H9 (cell line): ENCODE measurements around the gene MALT1. TPM values are rescaled to one million over a fixed set of nuclear protein-coding genes. Genes with fewer than 3 reads are reported as not detected.

Source experiments
- DNase-seq: peaks from one replicate; pipeline ENCODE4 v3.0.0-alpha.2; 2017
- H2AFZ ChIP-seq: one replicate; pipeline ENCODE4 v1.6.1; 2013; ENCODE audit warnings: mild to moderate bottlenecking, low read length, control low read depth, moderate library complexity
- H2AK5ac ChIP-seq: 2 replicates; pipeline ENCODE4 v1.6.1; 2013; ENCODE audit warnings: low read length, control low read depth, mixed read lengths; ENCODE audit not compliant: insufficient read length
- H2BK120ac ChIP-seq: one replicate; pipeline ENCODE4 v1.6.1; 2013; ENCODE audit warnings: low read depth, mild to moderate bottlenecking, low read length, control low read depth, inconsistent platforms; ENCODE audit not compliant: poor library complexity, severe bottlenecking
- H2BK12ac ChIP-seq: 2 replicates; pipeline ENCODE4 v1.6.1; 2013; ENCODE audit warnings: low read length, control low read depth, mixed read lengths, low read depth; ENCODE audit not compliant: insufficient read length
- H2BK15ac ChIP-seq: 2 replicates; pipeline ENCODE4 v1.6.1; 2013; ENCODE audit warnings: low read depth, low read length, control low read depth
- H2BK20ac ChIP-seq: one replicate; pipeline ENCODE4 v1.6.1; 2013; ENCODE audit warnings: low read depth, mild to moderate bottlenecking, low read length, control low read depth, inconsistent platforms; ENCODE audit not compliant: poor library complexity, severe bottlenecking
- H2BK5ac ChIP-seq: 2 replicates; pipeline ENCODE4 v1.6.1; 2013; ENCODE audit warnings: low read length, control low read depth, mixed read lengths; ENCODE audit not compliant: insufficient read length
- H3K14ac ChIP-seq: 2 replicates; pipeline ENCODE4 v1.6.1; 2013; ENCODE audit warnings: low read length, control low read depth; ENCODE audit not compliant: insufficient read depth
- H3K18ac ChIP-seq: 2 replicates; pipeline ENCODE4 v1.6.1; 2013; ENCODE audit warnings: low read depth, mild to moderate bottlenecking, mixed read lengths, low read length, control low read depth; ENCODE audit not compliant: insufficient read length
- H3K23ac ChIP-seq: 2 replicates; pipeline ENCODE4 v1.6.1; 2013; ENCODE audit warnings: low read length, control low read depth, mixed read lengths, low read depth; ENCODE audit not compliant: insufficient read length
- H3K23me2 ChIP-seq: 2 replicates; pipeline ENCODE4 v1.6.1; 2013; ENCODE audit warnings: low read depth, mild to moderate bottlenecking, mixed read lengths, low read length, control low read depth; ENCODE audit not compliant: insufficient read length, poor library complexity, severe bottlenecking
- H3K27ac ChIP-seq: 2 replicates; pipeline ENCODE4 v1.5.1; 2013; ENCODE audit warnings: low read length, control low read depth, mixed read lengths, low read depth; ENCODE audit not compliant: insufficient read length
- H3K27me3 ChIP-seq: 2 replicates; pipeline ENCODE4 v1.6.1; 2013; ENCODE audit warnings: low read length, control low read depth, inconsistent platforms; ENCODE audit not compliant: insufficient read depth
- H3K4ac ChIP-seq: 2 replicates; pipeline ENCODE4 v1.6.1; 2013; ENCODE audit warnings: low read depth, mild to moderate bottlenecking, control low read depth, inconsistent platforms, low read length, moderate library complexity
- H3K4me1 ChIP-seq: 2 replicates; pipeline ENCODE4 v1.6.1; 2013; ENCODE audit warnings: low read length, control low read depth, inconsistent platforms; ENCODE audit not compliant: insufficient read depth
- H3K4me2 ChIP-seq: 2 replicates; pipeline ENCODE4 v1.6.1; 2013; ENCODE audit warnings: low read length, control low read depth, mixed read lengths; ENCODE audit not compliant: insufficient read length, insufficient read depth
- H3K56ac ChIP-seq: 2 replicates; pipeline ENCODE4 v1.6.1; 2013; ENCODE audit warnings: low read depth, mild to moderate bottlenecking, mixed read lengths, low read length, control low read depth; ENCODE audit not compliant: insufficient read length
- H3K79me1 ChIP-seq: 2 replicates; pipeline ENCODE4 v1.6.1; 2013; ENCODE audit warnings: low read depth, mild to moderate bottlenecking, moderate library complexity, low read length, control low read depth, inconsistent platforms; ENCODE audit not compliant: insufficient read depth, poor library complexity, severe bottlenecking
- H3K79me2 ChIP-seq: 2 replicates; pipeline ENCODE4 v1.6.1; 2013; ENCODE audit warnings: low read length, control low read depth, inconsistent platforms; ENCODE audit not compliant: insufficient read depth
- H3K9ac ChIP-seq: 2 replicates; pipeline ENCODE4 v1.6.1; 2013; ENCODE audit warnings: low read length, control low read depth, mixed read lengths; ENCODE audit not compliant: insufficient read length; ENCODE audit errors: extremely low read depth
- H3K9me3 ChIP-seq: one replicate; pipeline ENCODE4 v1.6.1; 2013; ENCODE audit warnings: low read depth, low read length, inconsistent platforms; ENCODE audit not compliant: control insufficient read depth
- H3T11ph ChIP-seq: one replicate; pipeline ENCODE4 v1.6.1; 2013; ENCODE audit warnings: mild to moderate bottlenecking, low read length, control low read depth, inconsistent platforms
- H4K20me1 ChIP-seq: one replicate; pipeline ENCODE4 v1.6.1; 2013; ENCODE audit not compliant: control insufficient read depth, insufficient read length, insufficient read depth
- H4K5ac ChIP-seq: 2 replicates; pipeline ENCODE4 v1.6.1; 2013; ENCODE audit warnings: low read depth, mild to moderate bottlenecking, mixed read lengths, low read length, control low read depth; ENCODE audit not compliant: insufficient read length
- H4K8ac ChIP-seq: replicated peaks from 2 replicates; pipeline ENCODE4 v1.6.1; 2013; ENCODE audit warnings: low read length, control low read depth, mixed read lengths, low read depth; ENCODE audit not compliant: insufficient read length
- H4K91ac ChIP-seq: 2 replicates; pipeline ENCODE4 v1.6.1; 2013; ENCODE audit warnings: low read depth, mild to moderate bottlenecking, moderate library complexity, mixed read lengths, low read length, control low read depth; ENCODE audit not compliant: insufficient read length
- H3K27ac Mint-ChIP-seq, 3 experiments: 2 replicates in 2 of 3; 3 replicates in 1 of 3; pipeline ENCODE4 v1.8.0; 2020 to 2021; ENCODE audit warnings: mixed read lengths in 3 of 3, mild to moderate bottlenecking in 1 of 3, moderate library complexity in 1 of 3
- H3K27me3 Mint-ChIP-seq: 2 replicates; pipeline ENCODE4 v1.8.0; 2021; ENCODE audit warnings: low read depth, mild to moderate bottlenecking, moderate library complexity, mixed read lengths
- H3K36me3 Mint-ChIP-seq, 3 experiments: 2 replicates in 2 of 3; 3 replicates in 1 of 3; pipeline ENCODE4 v1.8.0; 2020 to 2021; ENCODE audit warnings: low read depth in 3 of 3, mixed read lengths in 3 of 3; ENCODE audit not compliant: insufficient read depth in 1 of 3
- H3K4me1 Mint-ChIP-seq, 2 experiments: 2 replicates each; pipeline ENCODE4 v1.8.0; 2020; ENCODE audit warnings: mixed read lengths in 2 of 2
- H3K4me3 Mint-ChIP-seq, 2 experiments: 2 replicates in 1 of 2; 3 replicates in 1 of 2; pipeline ENCODE4 v1.8.0; 2020 to 2021; ENCODE audit warnings: mild to moderate bottlenecking in 2 of 2, mixed read lengths in 2 of 2, moderate library complexity in 1 of 2
- H3K9me3 Mint-ChIP-seq, 2 experiments: 2 replicates in 1 of 2; 3 replicates in 1 of 2; pipeline ENCODE4 v1.8.0; 2020; ENCODE audit warnings: mild to moderate bottlenecking in 2 of 2, mixed read lengths in 2 of 2, moderate library complexity in 1 of 2
- WGBS: extraction: QIAGEN DNeasy Blood & Tissue Kit; methylation state at CpG from one replicate; pipeline ENCODE4 v1.1.7; 2013; ENCODE audit warnings: missing lambda C conversion rate, low lambda C conversion rate, mixed read lengths; ENCODE audit not compliant: insufficient read length; ENCODE audit errors: extremely low coverage; 5-methylcytosine and 5-hydroxymethylcytosine counted together
- total RNA-seq: library from RNA; stranded (reverse); gene quantifications from 2 replicates; pipeline ENCODE4 v1.2.1, GENCODE V29; 2021
- TF ChIP-seq, protein P1 (sequence below): fragments of 200-600 bp; sonication (generic); conservative IDR thresholded peaks from 3 replicates; pipeline ENCODE4 v1.8.0; 2021; ENCODE audit warnings: antibody characterized with exemption, mild to moderate bottlenecking

The MALT1 gene
- total RNA-seq, 1 experiment from 2014 or later = 18.1 TPM

DNA sequence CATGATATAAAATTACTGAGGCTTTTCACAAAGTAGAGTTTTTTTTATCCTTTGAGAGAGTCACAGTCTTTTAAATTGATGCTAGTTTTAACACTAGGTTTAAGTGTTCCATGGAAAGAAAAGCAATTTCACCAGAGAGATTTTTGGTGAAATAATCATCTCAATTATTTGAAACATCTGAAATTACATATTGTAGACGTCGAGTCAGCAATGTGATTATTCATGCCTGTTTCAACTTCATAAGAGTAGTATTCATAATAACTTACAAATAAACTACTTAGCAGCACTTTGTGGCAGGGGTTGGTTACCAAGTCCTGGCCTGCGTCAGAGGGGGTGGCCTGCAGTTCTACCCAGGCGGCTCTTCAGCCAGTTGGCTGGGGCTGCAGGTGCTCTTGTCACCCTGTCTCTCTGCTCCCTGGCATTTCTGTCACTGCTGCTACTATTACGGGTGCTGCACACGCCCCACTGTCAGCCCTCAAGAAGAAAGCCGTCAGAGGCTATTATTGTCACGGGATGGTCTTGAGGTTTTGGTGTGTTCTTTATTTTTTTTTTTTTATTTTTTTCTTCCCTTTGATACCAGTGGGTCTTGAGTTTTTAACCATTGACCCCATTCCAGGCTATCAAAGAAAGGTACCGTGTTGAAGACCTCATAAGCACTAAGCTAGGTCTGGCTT is 50.4 kb downstream of the MALT1 start:
- no peak overlapping the region for H2AFZ ChIP-seq
- no peak overlapping the region for H2AK5ac ChIP-seq
- H3K27ac ChIP-seq = no peak overlapping the region
- H3K4me2 ChIP-seq = no peak overlapping the region
- no peak overlapping the region for H2BK5ac ChIP-seq
- no peak overlapping the region for H4K91ac ChIP-seq
- no peak overlapping the region for H2BK12ac ChIP-seq
- H3T11ph ChIP-seq = no peak overlapping the region
- H3K79me1 ChIP-seq = no peaks in the 10 kb centered on the region
- no peak overlapping the region for H3K9ac ChIP-seq
- H3K4me1 Mint-ChIP-seq = peaks cover 0 to 2% of the 10 kb centered on the region in 2 experiments; a peak in 1 of 4 replicates
- H4K5ac ChIP-seq = no peak overlapping the region
- H3K36me3 Mint-ChIP-seq = peaks cover 0 to 7% (median 2%) of the 10 kb centered on the region in 3 experiments; a peak in 2 of 7 replicates
- WGBS = no CpG with 5 or more reads among the region's 9 CpGs
- no peaks in the 10 kb centered on the region for H3K9me3 Mint-ChIP-seq
- no peak overlapping the region for H3K56ac ChIP-seq
- no peaks in the 10 kb centered on the region for H3K4me1 ChIP-seq
- H3K23ac ChIP-seq = no peak overlapping the region
- H3K27ac Mint-ChIP-seq = no peak overlapping the region
- H3K27me3 Mint-ChIP-seq = no peaks in the 10 kb centered on the region
- H3K14ac ChIP-seq = no peak overlapping the region
- no peak overlapping the region for H2BK20ac ChIP-seq
- no peak overlapping the region for H3K4me3 Mint-ChIP-seq
- H2BK120ac ChIP-seq = no peak overlapping the region
- no peaks in the 10 kb centered on the region for H4K20me1 ChIP-seq
- TF ChIP-seq, protein P1, sequence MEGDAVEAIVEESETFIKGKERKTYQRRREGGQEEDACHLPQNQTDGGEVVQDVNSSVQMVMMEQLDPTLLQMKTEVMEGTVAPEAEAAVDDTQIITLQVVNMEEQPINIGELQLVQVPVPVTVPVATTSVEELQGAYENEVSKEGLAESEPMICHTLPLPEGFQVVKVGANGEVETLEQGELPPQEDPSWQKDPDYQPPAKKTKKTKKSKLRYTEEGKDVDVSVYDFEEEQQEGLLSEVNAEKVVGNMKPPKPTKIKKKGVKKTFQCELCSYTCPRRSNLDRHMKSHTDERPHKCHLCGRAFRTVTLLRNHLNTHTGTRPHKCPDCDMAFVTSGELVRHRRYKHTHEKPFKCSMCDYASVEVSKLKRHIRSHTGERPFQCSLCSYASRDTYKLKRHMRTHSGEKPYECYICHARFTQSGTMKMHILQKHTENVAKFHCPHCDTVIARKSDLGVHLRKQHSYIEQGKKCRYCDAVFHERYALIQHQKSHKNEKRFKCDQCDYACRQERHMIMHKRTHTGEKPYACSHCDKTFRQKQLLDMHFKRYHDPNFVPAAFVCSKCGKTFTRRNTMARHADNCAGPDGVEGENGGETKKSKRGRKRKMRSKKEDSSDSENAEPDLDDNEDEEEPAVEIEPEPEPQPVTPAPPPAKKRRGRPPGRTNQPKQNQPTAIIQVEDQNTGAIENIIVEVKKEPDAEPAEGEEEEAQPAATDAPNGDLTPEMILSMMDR = no peak
- H4K8ac ChIP-seq = no peak overlapping the region
- H3K9me3 ChIP-seq = no peaks in the 10 kb centered on the region
- H3K4ac ChIP-seq = no peak overlapping the region
- H2BK15ac ChIP-seq = no peak overlapping the region
- H3K79me2 ChIP-seq = no peaks in the 10 kb centered on the region
- H3K27me3 ChIP-seq = no peaks in the 10 kb centered on the region
- no peaks in the 10 kb centered on the region for H3K23me2 ChIP-seq
- DNase-seq = no peak
- no peak overlapping the region for H3K18ac ChIP-seq
